Measurements from ENCODE around the gene NRG2. TPM values are rescaled to one million over a fixed set of nuclear protein-coding genes. Genes with fewer than 3 reads are reported as not detected.

NRG2 gene
- total RNA-seq, 6 experiments from 2014 or later = 0.07 to 0.77 (median 0.14) TPM; not detected in 1

- Histone ChIP-seq H3K36me3 (no peaks in the 10 kb centered on the region), H3K27me3 (no peaks in the 10 kb centered on the region), H3K4me3 (no peak overlapping the region), H3K27ac (no peak overlapping the region), H3K4me1 (no peaks in the 10 kb centered on the region), H3K9me3 (no peaks in the 10 kb centered on the region)
- 79% methylated on average over 6 of the region's 7 CpGs for WGBS (ENCODE audit: insufficient coverage, low coverage, low lambda C conversion rate, missing lambda C conversion rate)
- DNase-seq (no peak), ATAC-seq (no peak)
- intact Hi-C loops (cut with DNase I) = no loop called here
- TF ChIP-seq CTCF (IDR thresholded peaks at IDR 0.05) (no peak), POLR2A (IDR thresholded peaks at IDR 0.05) (no peak)
These were observed 128.8 kb downstream of the NRG2 start for GRCh38 chr5:139914218-139914807.

- Histone ChIP-seq H3K9me3 (no peaks in the 10 kb centered on the region), H3K27me3 (no peaks in the 10 kb centered on the region), H3K4me1 (no peaks in the 10 kb centered on the region), H3K27ac (no peak overlapping the region), H3K36me3 (no peaks in the 10 kb centered on the region), H3K4me3 (no peak overlapping the region)
- intact Hi-C loops (cut with DNase I) = no loop called here
- TF ChIP-seq CTCF (IDR thresholded peaks at IDR 0.05) = no peak
- TF ChIP-seq POLR2A (IDR thresholded peaks at IDR 0.05) = no peak
- DNase-seq = no peak
- ATAC-seq = no peak
- WGBS (ENCODE audit: insufficient coverage, low coverage, low lambda C conversion rate, missing lambda C conversion rate) = 85% methylated on average over 4 of the region's 4 CpGs
These were observed 130.3 kb downstream of the NRG2 start for GRCh38 chr5:139912804-139913203.

GRCh38 chr5:139912158-139912557 lies 130.9 kb downstream of the NRG2 start:
- H3K4me1 ChIP-seq = no peaks in the 10 kb centered on the region
- H3K27me3 ChIP-seq = no peaks in the 10 kb centered on the region
- no peak overlapping the region for H3K4me3 ChIP-seq
- intact Hi-C loops (cut with DNase I) = no loop called here
- no peak for DNase-seq
- no peaks in the 10 kb centered on the region for H3K9me3 ChIP-seq
- TF ChIP-seq CTCF (IDR thresholded peaks at IDR 0.05) (no peak), POLR2A (IDR thresholded peaks at IDR 0.05) (no peak)
- no peak overlapping the region for H3K27ac ChIP-seq
- WGBS (ENCODE audit: insufficient coverage, low coverage, low lambda C conversion rate, missing lambda C conversion rate) = no CpG with 5 or more reads among the region's 3 CpGs
- ATAC-seq = no peak
- H3K36me3 ChIP-seq = no peaks in the 10 kb centered on the region

GRCh38 chr5:139911425-139912120 lies 131.5 kb downstream of the NRG2 start:
- 83% methylated on average over 1 of the region's 4 CpGs for WGBS (ENCODE audit: insufficient coverage, low coverage, low lambda C conversion rate, missing lambda C conversion rate)
- ATAC-seq = no peak
- Histone ChIP-seq H3K36me3 (no peaks in the 10 kb centered on the region), H3K9me3 (no peaks in the 10 kb centered on the region), H3K27ac (no peak overlapping the region), H3K4me3 (no peak overlapping the region), H3K4me1 (no peaks in the 10 kb centered on the region), H3K27me3 (no peaks in the 10 kb centered on the region)
- DNase-seq = no peak
- TF ChIP-seq CTCF (IDR thresholded peaks at IDR 0.05) = no peak
- TF ChIP-seq POLR2A (IDR thresholded peaks at IDR 0.05) = no peak
- intact Hi-C loops (cut with DNase I) = no loop called here
